ENCODE measurements around the gene TM2D3. TPM values are rescaled to one million over a fixed set of nuclear protein-coding genes. Genes with fewer than 3 reads are reported as not detected.

The TM2D3 gene
- total RNA-seq, 1 experiment from 2014 or later, result 34.7 TPM

DNA sequence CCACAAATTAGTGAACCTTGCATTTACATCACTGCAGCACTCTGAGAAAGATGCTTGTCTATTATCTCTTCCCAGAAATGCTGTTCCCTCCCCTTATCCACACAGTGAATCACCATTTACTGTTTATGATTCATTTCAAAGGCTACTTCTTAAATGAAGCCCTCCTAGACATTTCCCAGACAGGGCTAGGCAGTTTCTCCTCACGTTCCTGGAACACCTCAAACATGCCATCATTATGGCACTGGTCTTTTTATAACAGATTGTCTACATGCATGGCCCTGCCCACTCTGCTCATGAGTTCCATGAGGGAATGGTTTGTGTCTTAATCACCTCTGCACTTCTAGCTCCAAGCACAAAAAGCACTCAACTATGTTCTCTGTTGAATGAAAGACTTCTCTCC, 32.2 kb upstream of the TM2D3 start:
- H3K36me3 Mint-ChIP-seq (ENCODE audit: insufficient read depth, unreplicated experiment), result peaks cover 7% of the 10 kb centered on the region
- no peaks in the 10 kb centered on the region for H3K27me3 Mint-ChIP-seq (ENCODE audit: insufficient read depth, unreplicated experiment)
- intact Hi-C loops (cut with micrococcal nuclease; ENCODE audit: unreplicated experiment), result no loop called here
- TF ChIP-seq CTCF (IDR thresholded peaks at IDR 0.05; ENCODE audit: insufficient read depth in 1 of 2, low read depth in 1 of 2, low read length in 1 of 2, severe bottlenecking in 1 of 2, unreplicated experiment in 1 of 2), result no peak
- POLR2A ChIA-PET, result interaction anchor here (0.6 kb wide), 1 partner anchor 40 kb away, joined by 3 read pairs; the partner anchor contains the start of gene TARS3
- no peak overlapping the region for H3K4me3 Mint-ChIP-seq (ENCODE audit: unreplicated experiment)
- H3K4me1 Mint-ChIP-seq (ENCODE audit: low read depth, unreplicated experiment), result peaks cover 5% of the 10 kb centered on the region
- no peak for DNase-seq
- H3K9me3 Mint-ChIP-seq (ENCODE audit: unreplicated experiment), result no peaks in the 10 kb centered on the region
- no peaks in the 10 kb centered on the region for H3K27me3 ChIP-seq (replicated peaks; ENCODE audit: control insufficient read depth, insufficient read depth, low read length)
- no TSS peak for BruUV-seq (replicated peaks)
- H3K4me1 ChIP-seq, result 0 out of 2 replicates have a peak, but pooled peaks cover 9% of the 10 kb centered on the region
- H3K36me3 ChIP-seq (ENCODE audit: control insufficient read depth, insufficient read depth, low read length), result no peaks in the 10 kb centered on the region; the same call in 1 of the 2 replicates
- H3K4me3 ChIP-seq (ENCODE audit: low read depth, low read length), result no peak overlapping the region
- no peak overlapping the region for H3K27ac Mint-ChIP-seq (ENCODE audit: unreplicated experiment)
- CTCF ChIA-PET, result no interaction called here
- H3K9me3 ChIP-seq, result no peaks in the 10 kb centered on the region

- intact Hi-C loops (cut with micrococcal nuclease; ENCODE audit: unreplicated experiment), result no loop called here
- ChIA-PET POLR2A (no interaction called here), CTCF (interaction anchor here (0.6 kb wide), 1 partner anchor 12 kb away, joined by 5 read pairs; no protein-coding TSS in a partner anchor)
- Histone ChIP-seq H3K36me3 (ENCODE audit: control insufficient read depth, insufficient read depth, low read length) (no peaks in the 10 kb centered on the region; the same call in 1 of the 2 replicates), H3K4me3 (ENCODE audit: low read depth, low read length) (no peak overlapping the region), H3K9me3 (no peaks in the 10 kb centered on the region), H3K4me1 (0 out of 2 replicates have a peak, but pooled peaks cover 9% of the 10 kb centered on the region), H3K27me3 (replicated peaks; ENCODE audit: control insufficient read depth, insufficient read depth, low read length) (no peaks in the 10 kb centered on the region)
- Mint-ChIP-seq H3K9me3 (ENCODE audit: unreplicated experiment) (no peaks in the 10 kb centered on the region), H3K4me1 (ENCODE audit: low read depth, unreplicated experiment) (peaks cover 5% of the 10 kb centered on the region), H3K4me3 (ENCODE audit: unreplicated experiment) (no peak overlapping the region), H3K36me3 (ENCODE audit: insufficient read depth, unreplicated experiment) (peaks cover 7% of the 10 kb centered on the region), H3K27me3 (ENCODE audit: insufficient read depth, unreplicated experiment) (no peaks in the 10 kb centered on the region), H3K27ac (ENCODE audit: unreplicated experiment) (no peak overlapping the region)
- DNase-seq, result peak; percentile 36 to 68
- TF ChIP-seq CTCF (IDR thresholded peaks at IDR 0.05; ENCODE audit: insufficient read depth in 1 of 2, low read depth in 1 of 2, low read length in 1 of 2, severe bottlenecking in 1 of 2, unreplicated experiment in 1 of 2), result no peak
- no TSS peak for BruUV-seq (replicated peaks)
Measured at GRCh38 chr15:101679806-101680205, 27.6 kb upstream of the TM2D3 start.

GRCh38 chr15:101676921-101677329, 24.7 kb upstream of the TM2D3 start:
- no peaks in the 10 kb centered on the region for H3K36me3 Mint-ChIP-seq (ENCODE audit: insufficient read depth, unreplicated experiment)
- no peaks in the 10 kb centered on the region for H3K27me3 Mint-ChIP-seq (ENCODE audit: insufficient read depth, unreplicated experiment)
- DNase-seq, result no peak
- no peak overlapping the region for H3K4me3 ChIP-seq (ENCODE audit: low read depth, low read length)
- H3K4me3 Mint-ChIP-seq (ENCODE audit: unreplicated experiment), result no peak overlapping the region
- BruUV-seq (replicated peaks), result no TSS peak
- 0 out of 2 replicates have a peak, but pooled peaks cover 9% of the 10 kb centered on the region for H3K4me1 ChIP-seq
- no peak for TF ChIP-seq CTCF (IDR thresholded peaks at IDR 0.05; ENCODE audit: insufficient read depth in 1 of 2, low read depth in 1 of 2, low read length in 1 of 2, severe bottlenecking in 1 of 2, unreplicated experiment in 1 of 2)
- H3K9me3 Mint-ChIP-seq (ENCODE audit: unreplicated experiment), result no peaks in the 10 kb centered on the region
- no peaks in the 10 kb centered on the region for H3K27me3 ChIP-seq (replicated peaks; ENCODE audit: control insufficient read depth, insufficient read depth, low read length)
- ChIA-PET CTCF (no interaction called here), POLR2A (interaction anchor here (0.6 kb wide), 1 partner anchor 42 kb away, joined by 3 read pairs; no protein-coding TSS in a partner anchor)
- H3K36me3 ChIP-seq (ENCODE audit: control insufficient read depth, insufficient read depth, low read length), result no peaks in the 10 kb centered on the region
- H3K27ac Mint-ChIP-seq (ENCODE audit: unreplicated experiment), result no peak overlapping the region
- intact Hi-C loops (cut with micrococcal nuclease; ENCODE audit: unreplicated experiment), result no loop called here
- H3K4me1 Mint-ChIP-seq (ENCODE audit: low read depth, unreplicated experiment), result peaks cover 5% of the 10 kb centered on the region
- no peaks in the 10 kb centered on the region for H3K9me3 ChIP-seq
